Measurements from ENCODE around the gene SEPHS2.

DNA sequence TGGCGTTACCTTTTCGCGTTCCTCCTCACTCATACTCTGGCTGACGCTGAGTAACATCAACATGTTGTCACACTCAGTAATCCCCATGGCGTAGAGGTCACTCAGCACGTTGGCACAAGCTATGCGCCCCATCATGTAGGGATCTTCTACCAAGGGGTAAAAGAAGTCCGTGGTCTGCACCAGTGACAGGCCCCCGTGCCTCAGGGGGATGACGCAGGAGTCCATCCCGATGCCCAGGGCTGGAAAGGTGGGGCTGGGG is 596 bp downstream of the SEPHS2 start:
- TF ChIP-seq CTCF (IDR thresholded peaks at IDR 0.05): no peak
- TF ChIP-seq POLR2A (IDR thresholded peaks at IDR 0.05): no peak
- no peak for TF ChIP-seq POLR2AphosphoS5 (IDR thresholded peaks at IDR 0.05)
